Smooth muscle cell of the umbilical artery (primary cell): ENCODE measurements around the gene SPAG17. TPM values are rescaled to one million over a fixed set of nuclear protein-coding genes. Genes with fewer than 3 reads are reported as not detected.

Experiments
- total RNA-seq: library from RNA; depleted of rRNA; stranded (reverse); fragments of >200 nt; gene quantifications from 2 replicates; pipeline ENCODE4 v1.2.3, GENCODE V29; 2014

SPAG17 gene
- 0.05 TPM in 1 of 2 replicates, not detected in the other for total RNA-seq

GRCh38 chr1:118185084-118185832, at the start of gene SPAG17:
Gene SPAG17 (minus strand): TSS chr1:118185228. CDS start chr1:118185157, 71 bp downstream.

DNA sequence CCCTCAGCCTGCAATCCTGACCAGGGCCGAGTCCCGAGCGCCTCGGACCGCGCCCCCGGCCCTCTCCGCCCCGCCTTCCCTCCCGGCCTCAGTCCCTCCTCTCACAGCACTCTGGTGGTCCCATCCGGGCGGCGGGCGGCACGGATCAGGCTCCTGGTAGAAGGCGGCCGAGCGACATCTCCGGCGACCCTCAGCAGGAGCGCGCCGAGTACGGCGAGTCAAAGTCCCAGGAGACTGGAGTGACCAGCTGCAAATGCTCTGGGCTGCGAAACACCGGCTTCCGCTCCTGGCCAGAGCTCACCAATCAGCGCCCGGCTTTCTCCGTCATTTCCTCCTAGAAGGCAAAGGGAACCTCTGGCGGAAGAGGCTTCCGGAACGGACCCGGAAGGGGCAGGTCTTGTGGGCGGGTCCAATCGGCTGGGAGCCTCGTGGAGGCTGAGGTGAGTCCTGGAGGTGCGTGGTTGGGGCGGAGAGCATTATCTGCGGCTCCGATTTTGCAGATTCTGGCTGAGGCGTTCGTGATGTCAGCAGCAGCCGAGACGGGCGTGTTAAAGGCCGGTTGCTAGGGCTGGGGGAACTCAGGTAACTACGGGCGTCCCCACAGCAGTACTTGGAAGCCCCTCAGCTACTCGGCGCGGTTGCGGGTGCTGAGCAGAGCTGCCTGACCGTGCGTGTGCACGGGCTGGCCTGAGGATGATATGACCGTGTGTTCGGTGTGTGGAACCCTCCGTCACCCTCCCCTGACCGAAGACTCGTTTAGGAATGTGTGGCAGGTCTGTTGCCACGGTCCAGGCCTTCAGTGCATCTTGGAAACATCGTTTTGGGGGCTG, 255.5 kb downstream of the SPAG17 start, which contains the start of the genes GDAP2 and WDR3:
Gene GDAP2 (minus strand): TSS at position 279 of the 830 bp plus-strand sequence. CDS start 9,264 bp downstream, outside the sequence.
Gene WDR3 (plus strand): TSS at position 397 of the 830 bp plus-strand sequence. CDS start 3,581 bp downstream, outside the sequence.

